GM12891 (cell line): ENCODE results near the gene CST1.
"Not testable (repeated sequence)": the region's sequence is repeated elsewhere in the genome, so short reads cannot be mapped to it uniquely, and the experiment has no call there.

Experiments
- POLR2A ChIP-seq: IDR thresholded peaks from 2 replicates; pipeline ENCODE4 v1.6.1; 2011; ENCODE audit warnings: low read depth, low read length, control low read depth
- POLR2AphosphoS5 ChIP-seq: IDR thresholded peaks from 2 replicates; pipeline ENCODE4 v1.6.1; 2011; ENCODE audit warnings: low read depth, low read length, control low read depth
- SPI1 ChIP-seq: IDR thresholded peaks from 2 replicates; pipeline ENCODE4 v1.6.1; 2011; ENCODE audit warnings: low read depth, low read length, control low read depth

DNA sequence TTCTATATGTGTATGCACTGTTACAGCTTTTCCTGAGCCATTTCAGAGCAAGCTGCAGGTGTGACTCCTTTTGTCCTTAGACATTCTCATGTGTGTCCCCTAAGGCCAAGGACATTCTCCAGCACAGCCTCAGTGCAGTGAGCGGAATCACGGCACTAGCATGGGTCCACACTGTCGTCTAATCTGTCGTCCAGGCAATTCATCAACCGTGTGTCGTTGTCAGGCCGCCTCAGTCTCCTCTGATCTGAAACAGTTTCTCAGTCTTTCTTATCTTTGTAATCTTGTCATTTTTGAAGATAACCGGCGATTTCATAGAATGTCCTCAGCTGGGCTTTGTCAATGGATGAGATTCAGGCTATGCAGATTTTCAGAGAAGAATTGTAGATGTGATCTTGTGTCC is 31.4 kb downstream of the CST1 start:
- not testable (repeated sequence) for TF ChIP-seq POLR2AphosphoS5, POLR2A, SPI1
